Measurements from ENCODE around the gene PCDHGA2. TPM values are rescaled to one million over a fixed set of nuclear protein-coding genes. Genes with fewer than 3 reads are reported as not detected.

Gene PCDHGA2
- total and polyA plus RNA-seq, 2 experiments from 2014 or later, result not detected

DNA sequence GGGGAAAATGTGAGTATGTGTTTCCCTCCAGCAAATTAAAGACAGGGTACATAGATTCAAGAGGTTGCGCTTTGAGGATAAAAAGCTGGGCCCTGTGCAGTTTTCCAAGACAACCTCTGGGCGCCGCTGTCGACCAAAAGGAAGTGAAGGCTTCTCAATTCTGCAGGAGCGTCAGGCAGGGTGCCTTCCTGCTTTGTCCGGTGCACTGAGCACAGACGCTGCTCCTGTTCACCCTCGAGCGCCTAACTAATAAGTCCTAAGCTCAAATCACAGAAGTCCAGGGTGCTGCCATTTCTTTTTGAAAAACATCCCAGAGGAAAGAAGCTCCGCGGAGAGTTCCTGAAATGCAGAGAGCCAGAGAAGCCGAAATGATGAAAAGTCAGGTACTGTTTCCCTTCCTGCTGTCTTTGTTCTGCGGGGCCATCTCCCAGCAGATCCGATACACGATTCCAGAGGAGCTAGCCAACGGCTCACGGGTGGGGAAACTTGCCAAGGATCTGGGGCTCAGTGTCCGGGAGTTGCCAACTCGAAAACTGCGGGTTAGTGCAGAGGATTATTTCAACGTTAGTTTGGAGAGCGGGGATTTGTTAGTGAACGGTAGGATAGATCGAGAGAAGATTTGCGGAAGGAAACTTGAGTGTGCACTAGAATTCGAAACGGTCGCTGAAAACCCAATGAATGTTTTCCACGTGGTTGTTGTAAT is 11.5 kb downstream of the PCDHGA2 start, which contains the start of gene PCDHGB1:
Gene PCDHGB1, plus strand, starts transcription at position 183 of the 703 bp plus-strand sequence. Its CDS starts 162 bp downstream, at position 345.
- no peak within 1 kb of the TSS for H3K4me3 ChIP-seq
- H3K27me3 ChIP-seq, result no peaks in the 10 kb centered on the region
- no peaks in the 10 kb centered on the region for H3K9me2 ChIP-seq (replicated peaks; ENCODE audit: insufficient read depth)
- H3K4me1 ChIP-seq (ENCODE audit: insufficient read depth), result no peaks in the 10 kb centered on the region
- H3K36me3 ChIP-seq (replicated peaks; ENCODE audit: insufficient read depth, low read depth), result no peaks in the 10 kb centered on the region
- no peak for DNase-seq (ENCODE audit: low spot score)
- H3K9me3 ChIP-seq (ENCODE audit: low read depth), result no peaks in the 10 kb centered on the region
- no peak within 1 kb of the TSS for H3K27ac ChIP-seq
- H3K4me2 ChIP-seq, result no peak within 1 kb of the TSS
- H2AFZ ChIP-seq, result no peak within 1 kb of the TSS
- WGBS (ENCODE audit: low lambda C conversion rate, missing lambda C conversion rate), result 67% methylated on average over 29 of the region's 29 CpGs
- TF ChIP-seq EZH2phosphoT487 (IDR thresholded peaks at IDR 0.05; ENCODE audit: low read depth, severe bottlenecking, unreplicated experiment) (no peak), CTCF (IDR thresholded peaks at IDR 0.05; ENCODE audit: poor library complexity) (no peak), EZH2 (IDR thresholded peaks at IDR 0.05; ENCODE audit: borderline replicate concordance) (no peak)
- H4K20me1 ChIP-seq (ENCODE audit: insufficient read depth, poor library complexity, severe bottlenecking), result no peaks in the 10 kb centered on the region
- H3K79me2 ChIP-seq, result no peaks in the 10 kb centered on the region

- H4K20me1 ChIP-seq (ENCODE audit: insufficient read depth, poor library complexity, severe bottlenecking), result no peaks in the 10 kb centered on the region
- TF ChIP-seq EZH2phosphoT487 (IDR thresholded peaks at IDR 0.05; ENCODE audit: low read depth, severe bottlenecking, unreplicated experiment) (no peak), EZH2 (IDR thresholded peaks at IDR 0.05; ENCODE audit: borderline replicate concordance) (no peak), CTCF (IDR thresholded peaks at IDR 0.05; ENCODE audit: poor library complexity) (no peak)
- no peak overlapping the region for H3K4me3 ChIP-seq
- no peaks in the 10 kb centered on the region for H3K9me2 ChIP-seq (replicated peaks; ENCODE audit: insufficient read depth)
- WGBS (ENCODE audit: low lambda C conversion rate, missing lambda C conversion rate), result 95% methylated on average over 30 of the region's 36 CpGs
- no peaks in the 10 kb centered on the region for H3K79me2 ChIP-seq
- no peaks in the 10 kb centered on the region for H3K36me3 ChIP-seq (replicated peaks; ENCODE audit: insufficient read depth, low read depth)
- no peak for DNase-seq (ENCODE audit: low spot score)
- H3K4me2 ChIP-seq, result no peak overlapping the region
- no peaks in the 10 kb centered on the region for H3K4me1 ChIP-seq (ENCODE audit: insufficient read depth)
- H3K27ac ChIP-seq, result no peak overlapping the region
- no peaks in the 10 kb centered on the region for H3K27me3 ChIP-seq
- no peaks in the 10 kb centered on the region for H3K9me3 ChIP-seq (ENCODE audit: low read depth)
- H2AFZ ChIP-seq, result no peak overlapping the region
Measured at GRCh38 chr5:141351591-141351990, 13.0 kb downstream of the PCDHGA2 start.

GRCh38 chr5:141354900-141355469 is 16.4 kb downstream of the PCDHGA2 start, which contains the start of gene PCDHGA4:
Gene PCDHGA4, plus strand, starts transcription at chr5:141355021. Its CDS starts 87 bp downstream, at chr5:141355108.
- Histone ChIP-seq H3K4me1 (ENCODE audit: insufficient read depth) (no peaks in the 10 kb centered on the region), H3K9me3 (ENCODE audit: low read depth) (no peaks in the 10 kb centered on the region), H3K9me2 (replicated peaks; ENCODE audit: insufficient read depth) (no peaks in the 10 kb centered on the region), H4K20me1 (ENCODE audit: insufficient read depth, poor library complexity, severe bottlenecking) (no peaks in the 10 kb centered on the region), H3K36me3 (replicated peaks; ENCODE audit: insufficient read depth, low read depth) (no peaks in the 10 kb centered on the region), H2AFZ (no peak within 1 kb of the TSS), H3K79me2 (no peaks in the 10 kb centered on the region), H3K4me3 (no peak within 1 kb of the TSS), H3K4me2 (no peak within 1 kb of the TSS), H3K27ac (no peak within 1 kb of the TSS), H3K27me3 (no peaks in the 10 kb centered on the region)
- no peak for DNase-seq (ENCODE audit: low spot score)
- 94% methylated on average over 29 of the region's 29 CpGs for WGBS (ENCODE audit: low lambda C conversion rate, missing lambda C conversion rate)
- no peak for TF ChIP-seq EZH2phosphoT487 (IDR thresholded peaks at IDR 0.05; ENCODE audit: low read depth, severe bottlenecking, unreplicated experiment)
- no peak for TF ChIP-seq CTCF (IDR thresholded peaks at IDR 0.05; ENCODE audit: poor library complexity)
- TF ChIP-seq EZH2 (IDR thresholded peaks at IDR 0.05; ENCODE audit: borderline replicate concordance), result no peak

Data from hepatocyte (in vitro differentiated cells).